HEK293 (cell line): Measurements from ENCODE around the gene AQP6.

Experiments
- BCL11A ChIP-seq: fragments of 450-650 bp; formaldehyde crosslinking; IDR thresholded peaks from 2 replicates; pipeline ENCODE4 v1.5.1; 2016; ENCODE audit warnings: low read depth, missing biosample characterization, missing genetic modification characterization
- EGR2 ChIP-seq: fragments of 450-650 bp; formaldehyde crosslinking; IDR thresholded peaks from 2 replicates; pipeline ENCODE4 v1.5.1; 2016; ENCODE audit warnings: low read depth, missing biosample characterization, missing genetic modification characterization
- KLF16 ChIP-seq: fragments of 450-650 bp; formaldehyde crosslinking; IDR thresholded peaks from 2 replicates; pipeline ENCODE4 v1.5.1; 2017; ENCODE audit warnings: missing biosample characterization, missing genetic modification characterization
- KLF7 ChIP-seq: fragments of 450-650 bp; formaldehyde crosslinking; IDR thresholded peaks from 2 replicates; pipeline ENCODE4 v1.5.1; 2016; ENCODE audit warnings: missing biosample characterization, missing genetic modification characterization, borderline replicate concordance
- SALL2 ChIP-seq: fragments of 450-650 bp; formaldehyde crosslinking; IDR thresholded peaks from 2 replicates; pipeline ENCODE4 v1.5.0; 2017; ENCODE audit warnings: missing biosample characterization, mild to moderate bottlenecking, missing genetic modification characterization, borderline replicate concordance
- SCRT1 ChIP-seq: fragments of 450-650 bp; formaldehyde crosslinking; IDR thresholded peaks from 2 replicates; pipeline ENCODE4 v1.5.1; 2016; ENCODE audit warnings: missing biosample characterization, missing genetic modification characterization, borderline replicate concordance
- TCF7L2 ChIP-seq: IDR thresholded peaks from 2 replicates; pipeline ENCODE4 v1.6.1; 2011; ENCODE audit warnings: low read depth, mild to moderate bottlenecking, inconsistent platforms, low read length, moderate library complexity, borderline replicate concordance
- ZBTB8A ChIP-seq: fragments of 450-650 bp; formaldehyde crosslinking; IDR thresholded peaks from 2 replicates; pipeline ENCODE4 v1.5.1; 2016; ENCODE audit warnings: missing biosample characterization, missing genetic modification characterization
- ZFP37 ChIP-seq: fragments of 450-650 bp; formaldehyde crosslinking; IDR thresholded peaks from 2 replicates; pipeline ENCODE4 v1.5.1; 2016; ENCODE audit warnings: missing biosample characterization, missing genetic modification characterization
- ZNF140 ChIP-seq: fragments of 450-650 bp; formaldehyde crosslinking; IDR thresholded peaks from 2 replicates; pipeline ENCODE4 v1.5.1; 2016; ENCODE audit warnings: missing biosample characterization, missing genetic modification characterization
- ZNF155 ChIP-seq: fragments of 450-650 bp; formaldehyde crosslinking; IDR thresholded peaks from 2 replicates; pipeline ENCODE4 v1.5.1; 2016; ENCODE audit warnings: missing biosample characterization, missing genetic modification characterization
- ZNF174 ChIP-seq: fragments of 450-650 bp; formaldehyde crosslinking; IDR thresholded peaks from 2 replicates; pipeline ENCODE4 v1.5.0; 2017; ENCODE audit warnings: missing biosample characterization, mild to moderate bottlenecking, missing genetic modification characterization
- ZNF248 ChIP-seq: fragments of 450-650 bp; formaldehyde crosslinking; IDR thresholded peaks from 2 replicates; pipeline ENCODE4 v1.5.1; 2017; ENCODE audit warnings: missing biosample characterization, missing genetic modification characterization
- ZNF324 ChIP-seq: fragments of 450-650 bp; formaldehyde crosslinking; IDR thresholded peaks from 2 replicates; pipeline ENCODE4 v1.5.1; 2016; ENCODE audit warnings: missing biosample characterization, missing genetic modification characterization
- ZNF335 ChIP-seq: fragments of 450-650 bp; formaldehyde crosslinking; conservative IDR thresholded peaks from 2 replicates; pipeline ENCODE4 v1.5.1; 2016; ENCODE audit warnings: missing biosample characterization, missing genetic modification characterization
- ZNF341 ChIP-seq: fragments of 450-650 bp; formaldehyde crosslinking; IDR thresholded peaks from 2 replicates; pipeline ENCODE4; 2016; ENCODE audit warnings: low read depth, missing biosample characterization, missing genetic modification characterization
- ZNF37A ChIP-seq: fragments of 450-650 bp; IDR thresholded peaks from 2 replicates; pipeline ENCODE4 v1.5.1; 2018; ENCODE audit warnings: missing biosample characterization, missing genetic modification characterization
- ZNF510 ChIP-seq: fragments of 450-650 bp; formaldehyde crosslinking; IDR thresholded peaks from 2 replicates; pipeline ENCODE4 v1.5.1; 2018; ENCODE audit warnings: mild to moderate bottlenecking, missing genetic modification characterization, missing biosample characterization; ENCODE audit not compliant: insufficient replicate concordance
- ZNF549 ChIP-seq: fragments of 450-650 bp; IDR thresholded peaks from 2 replicates; pipeline ENCODE4 v1.5.1; 2018; ENCODE audit warnings: missing biosample characterization, missing genetic modification characterization, mild to moderate bottlenecking, inconsistent platforms, moderate library complexity
- ZNF555 ChIP-seq: fragments of 450-650 bp; formaldehyde crosslinking; conservative IDR thresholded peaks from 2 replicates; pipeline ENCODE4 v1.5.1; 2017; ENCODE audit warnings: missing biosample characterization, mild to moderate bottlenecking, missing genetic modification characterization, inconsistent platforms
- ZNF558 ChIP-seq: fragments of 450-650 bp; formaldehyde crosslinking; IDR thresholded peaks from 2 replicates; pipeline ENCODE4 v1.5.1; 2016; ENCODE audit warnings: missing biosample characterization, missing genetic modification characterization
- ZNF571 ChIP-seq: fragments of 450-650 bp; formaldehyde crosslinking; IDR thresholded peaks from 2 replicates; pipeline ENCODE4 v1.5.0; 2017; ENCODE audit warnings: missing biosample characterization, missing genetic modification characterization
- ZNF623 ChIP-seq: fragments of 450-650 bp; formaldehyde crosslinking; IDR thresholded peaks from 2 replicates; pipeline ENCODE4 v1.5.1; 2016; ENCODE audit warnings: missing biosample characterization, missing genetic modification characterization
- ZNF629 ChIP-seq: fragments of 450-650 bp; formaldehyde crosslinking; IDR thresholded peaks from 2 replicates; pipeline ENCODE4 v1.5.1; 2017; ENCODE audit warnings: missing biosample characterization, missing genetic modification characterization
- ZNF660 ChIP-seq: fragments of 450-650 bp; IDR thresholded peaks from 2 replicates; pipeline ENCODE4 v1.5.1; 2018; ENCODE audit warnings: missing biosample characterization, mild to moderate bottlenecking, missing genetic modification characterization
- ZNF768 ChIP-seq: fragments of 450-650 bp; formaldehyde crosslinking; IDR thresholded peaks from 2 replicates; pipeline ENCODE4 v1.5.1; 2018; ENCODE audit warnings: missing biosample characterization, mild to moderate bottlenecking, missing genetic modification characterization
- ZNF830 ChIP-seq: fragments of 450-650 bp; IDR thresholded peaks from 2 replicates; pipeline ENCODE4 v1.5.0; 2018; ENCODE audit warnings: missing biosample characterization, missing genetic modification characterization, low read depth, mild to moderate bottlenecking, moderate library complexity
- TF ChIP-seq, protein P1 (sequence below): fragments of 450-650 bp; formaldehyde crosslinking; IDR thresholded peaks from 2 replicates; pipeline ENCODE4 v1.5.1; 2016; ENCODE audit warnings: missing biosample characterization, missing genetic modification characterization
- TF ChIP-seq, protein P2 (sequence below): fragments of 450-650 bp; formaldehyde crosslinking; IDR thresholded peaks from 2 replicates; pipeline ENCODE4 v1.5.1; 2016; ENCODE audit warnings: missing biosample characterization, missing genetic modification characterization
- TF ChIP-seq, protein P3 (sequence below): fragments of 450-650 bp; formaldehyde crosslinking; IDR thresholded peaks from 2 replicates; pipeline ENCODE4 v1.5.1; 2016; ENCODE audit warnings: missing biosample characterization, missing genetic modification characterization
- TF ChIP-seq, protein P4 (sequence below): fragments of 450-650 bp; formaldehyde crosslinking; IDR thresholded peaks from 2 replicates; pipeline ENCODE4 v1.5.1; 2016; ENCODE audit warnings: missing biosample characterization, missing genetic modification characterization

The AQP6 gene

DNA sequence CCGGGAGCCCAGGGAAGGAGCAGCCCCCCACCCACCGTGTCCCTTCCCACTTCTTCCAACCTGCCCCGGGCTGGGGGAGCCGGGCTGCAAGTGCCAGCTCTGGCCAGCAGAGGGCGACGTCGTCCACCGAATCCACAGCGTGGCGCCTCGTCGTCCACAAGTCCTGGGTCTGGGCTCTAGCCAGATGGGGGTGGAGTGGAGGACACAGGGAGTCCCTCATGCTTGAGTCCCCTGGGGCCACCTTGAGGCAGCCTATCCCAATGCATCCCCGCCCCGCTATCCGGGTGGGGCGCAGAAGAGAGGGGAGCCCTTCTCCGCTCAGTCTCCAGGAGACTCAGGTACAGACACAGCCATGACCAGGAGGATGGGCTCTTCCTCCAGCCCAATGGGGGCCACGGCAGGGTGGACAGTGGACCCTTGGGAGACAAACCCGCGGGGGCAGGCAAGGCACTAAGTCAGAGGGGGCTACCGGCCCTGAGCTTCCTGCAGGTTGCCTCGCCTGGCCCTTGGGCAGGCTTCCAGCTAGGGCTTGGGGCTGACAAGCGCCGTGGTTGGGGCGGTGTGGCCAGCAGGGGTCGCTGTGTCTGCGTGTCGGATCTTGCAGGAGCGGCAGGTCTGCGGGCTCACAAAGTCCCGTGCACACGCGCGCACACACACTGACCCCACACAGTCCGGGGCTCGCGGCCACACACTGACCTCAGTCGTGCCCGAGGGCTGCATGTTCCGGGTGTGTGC is 5.5 kb upstream of the AQP6 start (continued):
- TF ChIP-seq ZNF768 (tag by site-specific recombination) (no peak), ZNF37A (tag by site-specific recombination) (no peak), ZNF558 (tag by site-specific recombination) (peak; percentile 65; the same call in 1 of the 2 replicates), ZNF174 (tag by site-specific recombination) (no peak), EGR2 (tag by site-specific recombination) (peak; percentile 68), ZNF140 (tag by site-specific recombination) (no peak), ZNF623 (tag by site-specific recombination) (0 out of 2 replicates have a peak, but pooled peaks have one; percentile 20), ZNF335 (tag by site-specific recombination) (peak; percentile 79), ZNF830 (tag by site-specific recombination) (no peak), SCRT1 (tag by site-specific recombination) (peak; percentile 89), ZNF155 (tag by site-specific recombination) (no peak), ZNF660 (tag by site-specific recombination) (no peak), ZNF248 (tag by site-specific recombination) (0 out of 2 replicates have a peak, but pooled peaks have one; percentile 21), BCL11A (tag by site-specific recombination) (peak; percentile 68; the same call in 1 of the 2 replicates), ZNF341 (tag by site-specific recombination) (peak; percentile 67; the same call in 1 of the 2 replicates), ZNF324 (tag by site-specific recombination) (peak; percentile 64; the same call in 1 of the 2 replicates), ZNF555 (tag by site-specific recombination) (no peak), KLF16 (tag by site-specific recombination) (0 out of 2 replicates have a peak, but pooled peaks have one; percentile 40), SALL2 (tag by site-specific recombination) (no peak), ZNF549 (tag by site-specific recombination) (no peak), TCF7L2 (no peak), ZNF629 (tag by site-specific recombination) (peak; percentile 60; the same call in 1 of the 2 replicates), ZFP37 (peak; percentile 85; the same call in 1 of the 2 replicates), ZNF510 (tag by site-specific recombination) (no peak), KLF7 (tag by site-specific recombination) (peak; percentile 49; the same call in 1 of the 2 replicates), ZNF571 (tag by site-specific recombination) (no peak), ZBTB8A (tag by site-specific recombination) (peak; percentile 81)
- TF ChIP-seq, protein P1, sequence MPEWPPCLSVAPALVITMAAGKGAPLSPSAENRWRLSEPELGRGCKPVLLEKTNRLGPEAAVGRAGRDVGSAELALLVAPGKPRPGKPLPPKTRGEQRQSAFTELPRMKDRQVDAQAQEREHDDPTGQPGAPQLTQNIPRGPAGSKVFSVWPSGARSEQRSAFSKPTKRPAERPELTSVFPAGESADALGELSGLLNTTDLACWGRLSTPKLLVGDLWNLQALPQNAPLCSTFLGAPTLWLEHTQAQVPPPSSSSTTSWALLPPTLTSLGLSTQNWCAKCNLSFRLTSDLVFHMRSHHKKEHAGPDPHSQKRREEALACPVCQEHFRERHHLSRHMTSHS (tag by site-specific recombination) = no peak
- TF ChIP-seq, protein P2, sequence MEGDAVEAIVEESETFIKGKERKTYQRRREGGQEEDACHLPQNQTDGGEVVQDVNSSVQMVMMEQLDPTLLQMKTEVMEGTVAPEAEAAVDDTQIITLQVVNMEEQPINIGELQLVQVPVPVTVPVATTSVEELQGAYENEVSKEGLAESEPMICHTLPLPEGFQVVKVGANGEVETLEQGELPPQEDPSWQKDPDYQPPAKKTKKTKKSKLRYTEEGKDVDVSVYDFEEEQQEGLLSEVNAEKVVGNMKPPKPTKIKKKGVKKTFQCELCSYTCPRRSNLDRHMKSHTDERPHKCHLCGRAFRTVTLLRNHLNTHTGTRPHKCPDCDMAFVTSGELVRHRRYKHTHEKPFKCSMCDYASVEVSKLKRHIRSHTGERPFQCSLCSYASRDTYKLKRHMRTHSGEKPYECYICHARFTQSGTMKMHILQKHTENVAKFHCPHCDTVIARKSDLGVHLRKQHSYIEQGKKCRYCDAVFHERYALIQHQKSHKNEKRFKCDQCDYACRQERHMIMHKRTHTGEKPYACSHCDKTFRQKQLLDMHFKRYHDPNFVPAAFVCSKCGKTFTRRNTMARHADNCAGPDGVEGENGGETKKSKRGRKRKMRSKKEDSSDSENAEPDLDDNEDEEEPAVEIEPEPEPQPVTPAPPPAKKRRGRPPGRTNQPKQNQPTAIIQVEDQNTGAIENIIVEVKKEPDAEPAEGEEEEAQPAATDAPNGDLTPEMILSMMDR (tag by site-specific recombination) = peak; percentile 97
- TF ChIP-seq, protein P3, sequence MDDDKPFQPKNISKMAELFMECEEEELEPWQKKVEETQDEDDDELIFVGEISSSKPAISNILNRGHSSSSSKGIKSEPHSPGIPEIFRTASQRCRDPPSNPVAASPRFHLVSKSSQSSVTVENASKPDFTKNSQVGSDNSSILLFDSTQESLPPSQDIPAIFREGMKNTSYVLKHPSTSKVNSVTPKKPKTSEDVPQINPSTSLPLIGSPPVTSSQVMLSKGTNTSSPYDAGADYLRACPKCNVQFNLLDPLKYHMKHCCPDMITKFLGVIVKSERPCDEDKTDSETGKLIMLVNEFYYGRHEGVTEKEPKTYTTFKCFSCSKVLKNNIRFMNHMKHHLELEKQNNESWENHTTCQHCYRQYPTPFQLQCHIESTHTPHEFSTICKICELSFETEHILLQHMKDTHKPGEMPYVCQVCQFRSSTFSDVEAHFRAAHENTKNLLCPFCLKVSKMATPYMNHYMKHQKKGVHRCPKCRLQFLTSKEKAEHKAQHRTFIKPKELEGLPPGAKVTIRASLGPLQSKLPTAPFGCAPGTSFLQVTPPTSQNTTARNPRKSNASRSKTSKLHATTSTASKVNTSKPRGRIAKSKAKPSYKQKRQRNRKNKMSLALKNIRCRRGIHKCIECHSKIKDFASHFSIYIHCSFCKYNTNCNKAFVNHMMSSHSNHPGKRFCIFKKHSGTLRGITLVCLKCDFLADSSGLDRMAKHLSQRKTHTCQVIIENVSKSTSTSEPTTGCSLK = no peak
- TF ChIP-seq, protein P4, sequence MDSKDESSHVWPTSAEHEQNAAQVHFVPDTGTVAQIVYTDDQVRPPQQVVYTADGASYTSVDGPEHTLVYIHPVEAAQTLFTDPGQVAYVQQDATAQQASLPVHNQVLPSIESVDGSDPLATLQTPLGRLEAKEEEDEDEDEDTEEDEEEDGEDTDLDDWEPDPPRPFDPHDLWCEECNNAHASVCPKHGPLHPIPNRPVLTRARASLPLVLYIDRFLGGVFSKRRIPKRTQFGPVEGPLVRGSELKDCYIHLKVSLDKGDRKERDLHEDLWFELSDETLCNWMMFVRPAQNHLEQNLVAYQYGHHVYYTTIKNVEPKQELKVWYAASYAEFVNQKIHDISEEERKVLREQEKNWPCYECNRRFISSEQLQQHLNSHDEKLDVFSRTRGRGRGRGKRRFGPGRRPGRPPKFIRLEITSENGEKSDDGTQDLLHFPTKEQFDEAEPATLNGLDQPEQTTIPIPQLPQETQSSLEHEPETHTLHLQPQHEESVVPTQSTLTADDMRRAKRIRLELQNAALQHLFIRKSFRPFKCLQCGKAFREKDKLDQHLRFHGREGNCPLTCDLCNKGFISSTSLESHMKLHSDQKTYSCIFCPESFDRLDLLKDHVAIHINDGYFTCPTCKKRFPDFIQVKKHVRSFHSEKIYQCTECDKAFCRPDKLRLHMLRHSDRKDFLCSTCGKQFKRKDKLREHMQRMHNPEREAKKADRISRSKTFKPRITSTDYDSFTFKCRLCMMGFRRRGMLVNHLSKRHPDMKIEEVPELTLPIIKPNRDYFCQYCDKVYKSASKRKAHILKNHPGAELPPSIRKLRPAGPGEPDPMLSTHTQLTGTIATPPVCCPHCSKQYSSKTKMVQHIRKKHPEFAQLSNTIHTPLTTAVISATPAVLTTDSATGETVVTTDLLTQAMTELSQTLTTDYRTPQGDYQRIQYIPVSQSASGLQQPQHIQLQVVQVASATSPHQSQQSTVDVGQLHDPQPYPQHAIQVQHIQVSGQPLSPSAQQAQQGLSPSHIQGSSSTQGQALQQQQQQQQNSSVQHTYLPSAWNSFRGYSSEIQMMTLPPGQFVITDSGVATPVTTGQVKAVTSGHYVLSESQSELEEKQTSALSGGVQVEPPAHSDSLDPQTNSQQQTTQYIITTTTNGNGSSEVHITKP = peak; percentile 87
